ENCODE measurements around the gene BCAR3.
"Not testable (repeated sequence)": the region's sequence is repeated elsewhere in the genome, so short reads cannot be mapped to it uniquely, and the experiment has no call there.

The BCAR3 gene

GRCh38 chr1:93666613-93667384 is 14.8 kb downstream of the BCAR3 start:
- DNase-seq, result no peak

- no peak for DNase-seq
These were observed 16.6 kb downstream of the BCAR3 start for GRCh38 chr1:93665015-93665414.

- DNase-seq, result no peak
These were observed 18.4 kb downstream of the BCAR3 start for GRCh38 chr1:93663208-93663614.

- no peak for DNase-seq
These were observed 19.0 kb downstream of the BCAR3 start for GRCh38 chr1:93662481-93663207.

- no peak for DNase-seq
These were observed 19.7 kb downstream of the BCAR3 start for GRCh38 chr1:93661829-93662474.

- not testable (repeated sequence) for DNase-seq
These were observed 20.3 kb downstream of the BCAR3 start for GRCh38 chr1:93661341-93661740.

- peak; percentile 90 for DNase-seq
These were observed 21.7 kb downstream of the BCAR3 start for GRCh38 chr1:93659822-93660503.

- no peak for DNase-seq
These were observed 23.4 kb downstream of the BCAR3 start for GRCh38 chr1:93658188-93658587.

- no peak for DNase-seq
These were observed 25.1 kb downstream of the BCAR3 start for GRCh38 chr1:93656491-93656890.

GRCh38 chr1:93653656-93654055 is 28.0 kb downstream of the BCAR3 start:
- DNase-seq, result no peak

- no peak for DNase-seq
These were observed 29.2 kb downstream of the BCAR3 start for GRCh38 chr1:93652323-93652949.

GRCh38 chr1:93651695-93652094 is 29.9 kb downstream of the BCAR3 start:
- DNase-seq, result no peak

GRCh38 chr1:93650159-93650558 is 31.5 kb downstream of the BCAR3 start:
- not testable (repeated sequence) for DNase-seq

- no peak for DNase-seq
These were observed 32.4 kb downstream of the BCAR3 start for GRCh38 chr1:93649231-93649630.

GRCh38 chr1:93648656-93649055 is 33.0 kb downstream of the BCAR3 start:
- DNase-seq, result no peak

GRCh38 chr1:93641527-93641926 is 40.1 kb downstream of the BCAR3 start:
- no peak for DNase-seq

GRCh38 chr1:93640656-93641440 is 40.8 kb downstream of the BCAR3 start:
- no peak for DNase-seq

- no peak for DNase-seq
These were observed 42.7 kb downstream of the BCAR3 start for GRCh38 chr1:93638981-93639380.

- no peak for DNase-seq
These were observed 43.3 kb downstream of the BCAR3 start for GRCh38 chr1:93638307-93638847.

- DNase-seq, result no peak
These were observed 44.9 kb downstream of the BCAR3 start for GRCh38 chr1:93636712-93637111.

Measured in hematopoietic multipotent progenitor cell treated with erythropoietin and hydrocortisone succinate and interleukin-3 and kit ligand, for 8 days (in vitro differentiated cells).